ENCODE data around the gene GAPDHS. TPM values are rescaled to one million over a fixed set of nuclear protein-coding genes. Genes with fewer than 3 reads are reported as not detected.

GAPDHS gene
- total RNA-seq, 1 donor from 2014 or later: not detected

DNA sequence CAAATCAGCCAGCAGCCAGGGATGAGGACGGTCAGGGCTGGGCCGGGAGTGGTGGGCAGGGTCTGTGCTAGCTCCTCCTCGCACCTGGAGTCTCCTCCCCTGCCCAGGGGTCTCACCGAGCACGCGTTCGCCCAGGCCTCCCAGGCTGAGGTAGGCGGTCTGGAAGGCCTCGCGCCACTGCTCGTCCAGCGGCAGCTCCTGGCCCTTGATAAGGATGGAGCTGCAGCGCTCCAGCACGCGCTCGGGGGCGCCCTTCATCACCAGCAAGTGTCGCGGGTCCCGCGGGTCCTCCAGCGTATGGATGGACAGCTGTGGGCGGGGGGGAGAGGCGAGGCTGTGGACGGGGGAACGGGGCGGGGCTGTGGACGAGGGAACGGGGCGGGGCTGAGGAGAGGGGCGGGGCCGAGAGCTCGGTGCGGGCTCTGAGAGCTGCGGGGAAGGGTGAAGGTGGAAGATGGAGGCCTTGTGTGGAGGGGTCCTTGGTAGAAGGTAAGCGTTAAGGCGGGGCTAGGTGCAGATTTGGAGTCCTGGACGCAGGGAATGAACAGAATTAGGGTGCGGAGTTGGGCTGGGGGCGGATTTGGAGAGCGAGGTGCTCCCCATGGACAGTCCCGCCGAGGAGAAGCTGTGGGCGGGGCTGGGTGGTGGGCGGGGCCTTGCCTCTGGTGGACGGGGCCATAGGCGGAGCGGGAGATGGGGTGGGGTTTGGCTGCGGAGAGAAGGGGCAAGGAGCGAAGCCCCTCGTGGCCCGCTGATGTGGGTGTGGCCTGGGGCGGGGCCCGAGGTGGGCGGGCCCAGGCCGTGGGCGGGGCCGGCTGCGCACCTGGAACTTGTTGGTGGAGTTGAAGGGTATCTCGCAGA lies 24.5 kb downstream of the GAPDHS start:
- H3K4me3 ChIP-seq: peak overlapping the region; percentile 31
- H3K36me3 ChIP-seq: no peaks in the 10 kb centered on the region
- intact Hi-C loops (cut with DNase I): no loop called here
- ATAC-seq (peak; percentile 69), DNase-seq (peak; percentile 84)
- no peak overlapping the region for H3K27ac ChIP-seq
- H3K4me1 ChIP-seq: peaks cover 6% of the 10 kb centered on the region
- H3K27me3 ChIP-seq: peaks cover 21% of the 10 kb centered on the region
- TF ChIP-seq, protein P1, sequence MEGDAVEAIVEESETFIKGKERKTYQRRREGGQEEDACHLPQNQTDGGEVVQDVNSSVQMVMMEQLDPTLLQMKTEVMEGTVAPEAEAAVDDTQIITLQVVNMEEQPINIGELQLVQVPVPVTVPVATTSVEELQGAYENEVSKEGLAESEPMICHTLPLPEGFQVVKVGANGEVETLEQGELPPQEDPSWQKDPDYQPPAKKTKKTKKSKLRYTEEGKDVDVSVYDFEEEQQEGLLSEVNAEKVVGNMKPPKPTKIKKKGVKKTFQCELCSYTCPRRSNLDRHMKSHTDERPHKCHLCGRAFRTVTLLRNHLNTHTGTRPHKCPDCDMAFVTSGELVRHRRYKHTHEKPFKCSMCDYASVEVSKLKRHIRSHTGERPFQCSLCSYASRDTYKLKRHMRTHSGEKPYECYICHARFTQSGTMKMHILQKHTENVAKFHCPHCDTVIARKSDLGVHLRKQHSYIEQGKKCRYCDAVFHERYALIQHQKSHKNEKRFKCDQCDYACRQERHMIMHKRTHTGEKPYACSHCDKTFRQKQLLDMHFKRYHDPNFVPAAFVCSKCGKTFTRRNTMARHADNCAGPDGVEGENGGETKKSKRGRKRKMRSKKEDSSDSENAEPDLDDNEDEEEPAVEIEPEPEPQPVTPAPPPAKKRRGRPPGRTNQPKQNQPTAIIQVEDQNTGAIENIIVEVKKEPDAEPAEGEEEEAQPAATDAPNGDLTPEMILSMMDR (IDR thresholded peaks at IDR 0.05): no peak
- no peaks in the 10 kb centered on the region for H3K9me3 ChIP-seq

DNA sequence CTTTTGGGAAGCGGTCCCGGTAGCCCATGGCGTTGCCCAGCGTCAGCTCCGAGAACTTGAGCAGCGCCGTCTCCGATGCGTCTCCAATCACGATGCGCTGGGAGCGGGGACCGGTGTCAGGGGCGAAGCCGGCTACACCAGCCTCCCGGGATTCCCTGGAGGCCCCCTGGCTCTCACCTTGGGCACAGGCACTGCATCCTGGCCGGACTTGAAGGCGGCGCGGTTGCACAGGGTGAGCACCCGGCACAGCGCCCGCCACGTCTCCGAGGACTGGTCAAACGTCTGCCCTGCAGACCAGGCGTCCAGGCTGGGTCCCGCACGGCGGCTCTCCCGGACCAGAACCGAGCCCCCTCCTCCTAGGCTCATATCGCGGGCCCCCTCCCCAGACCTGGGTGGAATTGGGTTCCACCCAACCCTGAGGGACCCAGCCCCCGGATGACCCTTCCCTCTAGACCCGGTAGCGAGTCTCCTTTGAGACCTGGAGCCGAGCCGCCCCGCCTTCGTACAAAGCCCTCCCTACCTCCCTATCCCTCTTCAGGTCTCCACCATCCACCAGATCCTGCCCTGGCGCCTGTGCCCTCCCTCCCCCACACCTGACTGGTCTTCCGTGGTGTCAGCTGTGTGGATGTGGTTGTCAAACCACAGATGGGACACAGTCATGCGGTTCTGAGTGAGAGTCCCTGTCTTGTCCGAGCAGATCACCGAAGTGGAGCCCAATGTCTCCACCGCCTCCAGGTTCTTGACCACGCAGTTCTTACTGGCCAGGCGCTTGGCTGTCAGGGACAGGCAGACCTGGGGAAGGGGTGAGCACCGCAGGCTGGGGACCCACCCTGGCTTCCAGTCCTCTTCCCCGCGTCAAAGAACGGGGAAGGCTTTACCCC lies 25.4 kb downstream of the GAPDHS start:
- intact Hi-C loops (cut with DNase I): no loop called here
- Histone ChIP-seq H3K36me3 (no peaks in the 10 kb centered on the region), H3K4me3 (peak overlapping the region; percentile 31), H3K27ac (no peak overlapping the region), H3K9me3 (no peaks in the 10 kb centered on the region), H3K4me1 (peaks cover 6% of the 10 kb centered on the region), H3K27me3 (peaks cover 21% of the 10 kb centered on the region)
- DNase-seq: no peak
- no peak for ATAC-seq
- TF ChIP-seq, protein P1 (IDR thresholded peaks at IDR 0.05): no peak

DNA sequence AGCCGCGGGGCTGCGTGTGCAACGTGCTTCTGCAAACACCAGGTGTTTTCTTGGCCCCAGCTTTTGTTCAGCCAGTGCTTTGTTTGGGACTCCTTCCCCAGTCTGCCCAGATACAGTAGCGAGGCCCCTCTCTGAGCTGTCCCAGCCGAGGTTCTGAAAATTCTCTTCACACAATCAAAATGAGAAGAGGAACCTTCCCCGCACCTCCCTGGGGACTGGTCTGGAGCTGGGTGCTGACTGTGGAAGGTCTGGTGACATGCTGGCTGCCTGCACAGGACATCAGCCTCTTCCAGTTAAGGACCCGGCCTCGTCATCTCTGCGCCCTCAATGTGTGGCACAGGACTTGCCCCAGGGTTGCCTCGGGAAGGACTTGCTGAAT lies 26.0 kb downstream of the GAPDHS start:
- ATAC-seq (no peak), DNase-seq (no peak)
- peaks cover 21% of the 10 kb centered on the region for H3K27me3 ChIP-seq
- no peak overlapping the region for H3K4me3 ChIP-seq
- no peaks in the 10 kb centered on the region for H3K9me3 ChIP-seq
- no peak overlapping the region for H3K27ac ChIP-seq
- H3K36me3 ChIP-seq: no peaks in the 10 kb centered on the region
- H3K4me1 ChIP-seq: peaks cover 6% of the 10 kb centered on the region
- TF ChIP-seq, protein P1 (IDR thresholded peaks at IDR 0.05): no peak
- intact Hi-C loops (cut with DNase I): no loop called here

DNA sequence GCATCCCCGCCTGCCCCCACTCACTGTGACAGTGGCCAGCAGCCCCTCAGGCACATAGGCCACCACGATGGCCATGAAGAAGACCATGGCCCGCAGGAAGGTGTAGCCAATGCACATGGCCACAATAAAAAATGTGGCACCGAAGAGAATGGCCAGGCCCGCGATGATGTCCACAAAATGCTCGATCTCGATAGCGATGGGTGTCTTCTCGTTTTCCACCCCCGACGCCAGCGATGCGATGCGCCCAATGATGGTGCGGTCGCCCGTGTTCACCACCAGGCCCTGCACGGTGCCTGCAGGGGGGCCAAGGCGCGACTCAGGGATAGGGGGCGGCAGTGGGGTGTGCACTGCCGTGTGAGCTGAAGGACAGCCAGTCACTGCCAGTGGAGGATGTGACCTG lies 26.5 kb downstream of the GAPDHS start:
- Histone ChIP-seq H3K4me1 (peaks cover 6% of the 10 kb centered on the region), H3K27ac (no peak overlapping the region), H3K4me3 (no peak overlapping the region), H3K27me3 (peaks cover 21% of the 10 kb centered on the region), H3K36me3 (no peaks in the 10 kb centered on the region), H3K9me3 (no peaks in the 10 kb centered on the region)
- ATAC-seq: no peak
- DNase-seq: no peak
- intact Hi-C loops (cut with DNase I): no loop called here
- TF ChIP-seq, protein P1 (IDR thresholded peaks at IDR 0.05): no peak

DNA sequence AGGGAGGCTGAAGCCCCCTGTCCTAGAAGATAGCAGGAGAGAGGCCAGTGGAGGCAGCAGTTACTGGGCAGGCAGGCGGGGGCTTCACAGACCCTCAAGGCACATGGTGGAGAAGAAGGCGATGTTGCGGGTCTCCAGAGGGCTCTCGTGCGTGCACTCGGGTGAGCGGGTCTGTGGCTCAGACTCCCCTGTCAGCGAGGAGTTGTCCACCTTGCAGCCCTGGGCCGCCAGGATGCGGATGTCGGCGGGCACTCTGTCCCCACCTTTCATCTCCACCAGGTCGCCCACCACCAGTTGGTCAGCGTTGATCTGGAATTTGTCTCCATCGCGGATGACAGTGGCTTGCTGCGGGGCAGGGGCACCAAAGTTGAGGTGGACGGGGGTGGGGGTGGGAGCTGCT lies 27.0 kb downstream of the GAPDHS start:
- no peaks in the 10 kb centered on the region for H3K36me3 ChIP-seq
- intact Hi-C loops (cut with DNase I): no loop called here
- TF ChIP-seq, protein P1 (IDR thresholded peaks at IDR 0.05): no peak
- ATAC-seq (no peak), DNase-seq (no peak)
- H3K27ac ChIP-seq: no peak overlapping the region
- H3K4me1 ChIP-seq: peaks cover 6% of the 10 kb centered on the region
- no peak overlapping the region for H3K4me3 ChIP-seq
- peaks cover 21% of the 10 kb centered on the region for H3K27me3 ChIP-seq
- H3K9me3 ChIP-seq: no peaks in the 10 kb centered on the region
